GM18907 (cell line): ENCODE results near the gene GADL1.

Experiments
- ATAC-seq: cut with Tn5 transposase; IDR thresholded peaks from one replicate; pipeline ENCODE4 v1.9.1; 2021; ENCODE audit warnings: mild to moderate bottlenecking, moderate library complexity; ENCODE audit not compliant: unreplicated experiment

GADL1 gene

DNA sequence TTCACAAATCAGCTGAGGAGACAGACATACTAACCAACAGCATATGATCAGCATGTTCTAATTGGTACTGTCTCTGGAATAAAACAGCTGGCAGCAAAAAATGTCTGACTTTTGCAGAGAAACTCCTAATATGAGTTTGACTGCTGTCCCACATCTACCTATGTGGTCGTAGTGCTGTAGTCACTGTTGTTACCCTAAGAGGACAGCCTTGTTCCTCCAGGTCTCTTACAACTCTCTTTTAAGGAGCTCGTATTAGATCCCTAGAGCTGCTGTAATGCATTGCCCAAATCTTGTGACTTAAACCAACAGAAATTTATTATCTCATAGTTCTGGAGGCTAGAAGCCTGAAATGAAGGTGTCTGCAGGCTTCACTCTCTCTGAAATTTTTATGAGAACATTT, 195.9 kb downstream of the GADL1 start:
- no peak for ATAC-seq

DNA sequence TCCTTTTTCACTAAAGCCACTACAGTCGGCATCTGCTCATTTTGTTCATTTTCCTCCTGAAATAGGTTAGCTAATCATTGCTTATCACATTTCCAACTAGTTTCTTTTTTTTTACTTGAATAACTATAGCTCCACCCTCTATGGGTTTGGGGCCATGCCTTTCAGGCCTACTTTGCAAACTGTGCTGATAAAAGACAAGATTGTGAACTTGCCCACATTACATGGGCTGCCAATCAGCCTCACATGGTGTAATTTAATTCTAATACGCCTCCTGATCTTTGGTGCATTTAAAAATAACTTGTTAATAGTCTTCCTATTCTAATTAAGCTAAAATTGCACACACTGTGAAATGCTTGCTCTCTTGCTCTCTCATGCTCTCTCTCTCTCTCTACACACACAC, 197.6 kb downstream of the GADL1 start:
- ATAC-seq: no peak

DNA sequence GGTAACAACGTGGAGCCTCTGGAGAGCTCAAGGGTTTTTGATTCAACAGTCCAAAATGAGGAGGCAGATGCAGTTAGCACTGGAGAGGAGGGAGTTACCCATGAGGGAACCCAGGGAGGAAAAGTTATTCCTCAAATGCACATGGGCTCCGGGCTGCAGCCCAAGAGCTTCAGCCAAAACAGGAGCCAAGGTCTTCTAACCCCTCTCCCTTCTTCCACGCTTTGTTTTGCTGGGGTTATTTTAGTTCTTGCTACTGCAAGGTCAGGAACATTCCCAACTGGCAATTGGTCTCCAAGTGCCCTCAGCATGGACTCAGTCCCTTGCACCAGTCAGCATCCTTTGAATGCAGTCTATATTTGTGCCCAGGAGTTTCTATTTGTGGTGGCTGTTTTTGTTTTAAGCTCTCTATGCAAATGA, 198.1 kb downstream of the GADL1 start:
- ATAC-seq: no peak

DNA sequence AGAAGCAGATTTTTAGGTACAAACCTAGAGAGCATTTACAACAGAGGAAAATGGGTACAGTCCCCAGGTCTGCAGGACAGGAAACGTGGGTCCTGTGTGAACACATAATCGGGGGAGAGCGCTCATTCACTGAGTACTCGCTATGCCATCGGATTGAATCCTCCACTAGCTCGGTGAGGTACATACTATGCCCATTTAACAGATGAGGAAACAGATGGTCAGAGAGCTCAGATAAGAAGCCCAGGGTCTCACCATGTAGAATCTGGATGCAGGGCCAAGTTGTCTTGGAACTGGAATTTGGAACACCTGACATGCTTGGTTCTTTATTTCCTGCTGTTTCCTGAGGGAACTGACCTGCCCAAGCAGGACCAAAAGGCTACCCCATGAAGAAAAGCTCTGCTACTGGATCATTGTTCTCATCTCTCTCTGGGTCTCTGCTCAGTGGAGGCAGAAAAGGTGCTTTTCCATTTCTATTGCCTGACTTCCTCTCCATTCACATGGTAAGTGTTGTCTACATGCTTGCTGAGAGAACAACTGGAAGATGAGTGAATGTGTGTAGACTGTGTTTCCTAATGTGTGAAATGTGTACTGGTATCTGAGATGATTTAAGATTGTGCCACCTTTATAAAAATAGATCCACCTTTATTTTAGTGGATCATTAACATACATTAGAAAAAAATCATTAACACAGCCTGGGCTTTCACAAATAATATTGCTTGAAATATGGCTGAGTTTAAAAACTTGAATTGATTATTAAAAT, 199.0 kb downstream of the GADL1 start:
- ATAC-seq: no peak

DNA sequence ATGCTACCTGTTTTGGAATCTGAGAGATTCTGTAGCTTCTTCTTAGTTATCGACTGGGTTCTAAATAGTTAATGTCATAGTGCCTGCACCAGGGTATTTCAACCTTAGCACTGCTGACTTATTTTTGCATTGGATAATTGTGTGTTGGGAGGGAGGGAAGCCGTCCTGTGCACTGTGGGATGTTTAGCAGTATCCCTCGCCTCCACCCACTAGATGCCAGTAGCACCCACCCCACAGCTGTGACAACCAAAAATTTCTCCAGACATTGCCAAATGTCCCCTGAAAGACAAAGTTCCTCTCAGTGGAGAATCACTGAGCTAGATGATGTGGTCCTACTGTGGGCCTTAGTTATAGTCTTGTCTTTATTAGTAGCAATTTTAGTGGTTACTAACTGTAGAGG, 199.8 kb downstream of the GADL1 start:
- no peak for ATAC-seq

DNA sequence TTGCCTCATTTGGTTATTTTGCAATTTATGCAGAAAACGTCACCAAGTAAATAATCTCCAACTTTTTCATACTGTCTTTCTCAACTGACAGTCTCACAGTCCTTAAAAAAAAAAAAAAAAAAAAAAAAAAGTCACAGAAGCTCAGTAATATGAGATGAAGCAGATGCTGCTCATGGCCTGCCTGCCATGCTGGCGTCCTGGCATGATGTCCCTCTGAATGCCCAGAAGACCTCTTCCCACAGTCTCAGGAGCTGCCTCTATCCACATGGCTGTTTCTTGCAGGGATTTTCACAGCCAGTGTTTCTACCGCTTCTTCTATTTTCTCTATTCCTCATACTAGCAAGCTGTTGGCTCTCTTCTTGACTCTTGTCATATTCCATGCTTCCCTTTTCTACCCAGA, 200.3 kb downstream of the GADL1 start:
- ATAC-seq: no peak

DNA sequence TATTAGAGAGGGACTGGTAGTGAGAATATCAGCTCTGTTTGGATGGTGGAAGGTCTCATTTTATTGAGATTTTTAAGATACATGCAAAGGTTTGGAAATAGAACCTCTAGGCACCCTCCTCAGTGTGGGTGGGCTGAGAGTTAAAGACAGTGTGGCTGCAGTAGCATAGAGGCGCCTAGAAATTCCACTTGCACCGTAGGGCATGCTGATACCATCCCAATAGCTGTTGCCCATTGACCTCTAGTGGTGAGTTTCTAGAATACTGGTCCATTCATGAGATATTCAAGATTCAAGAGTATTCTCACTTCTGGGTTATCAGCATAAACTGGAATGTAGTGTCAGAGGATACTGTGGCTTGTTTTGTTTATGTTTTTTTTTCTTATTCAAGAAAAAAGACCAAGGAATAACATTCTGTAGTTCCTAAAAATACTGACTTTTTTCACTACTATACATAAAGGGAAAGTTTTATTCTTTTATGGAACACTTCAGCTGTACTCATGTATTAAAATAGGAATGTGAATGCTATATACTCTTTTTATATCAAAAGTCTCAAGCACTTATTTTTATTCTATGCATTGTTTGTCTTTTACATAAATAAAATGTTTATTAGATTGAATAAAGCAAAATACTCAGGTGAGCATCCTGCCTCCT, 200.9 kb downstream of the GADL1 start:
- ATAC-seq: peak; percentile 97

DNA sequence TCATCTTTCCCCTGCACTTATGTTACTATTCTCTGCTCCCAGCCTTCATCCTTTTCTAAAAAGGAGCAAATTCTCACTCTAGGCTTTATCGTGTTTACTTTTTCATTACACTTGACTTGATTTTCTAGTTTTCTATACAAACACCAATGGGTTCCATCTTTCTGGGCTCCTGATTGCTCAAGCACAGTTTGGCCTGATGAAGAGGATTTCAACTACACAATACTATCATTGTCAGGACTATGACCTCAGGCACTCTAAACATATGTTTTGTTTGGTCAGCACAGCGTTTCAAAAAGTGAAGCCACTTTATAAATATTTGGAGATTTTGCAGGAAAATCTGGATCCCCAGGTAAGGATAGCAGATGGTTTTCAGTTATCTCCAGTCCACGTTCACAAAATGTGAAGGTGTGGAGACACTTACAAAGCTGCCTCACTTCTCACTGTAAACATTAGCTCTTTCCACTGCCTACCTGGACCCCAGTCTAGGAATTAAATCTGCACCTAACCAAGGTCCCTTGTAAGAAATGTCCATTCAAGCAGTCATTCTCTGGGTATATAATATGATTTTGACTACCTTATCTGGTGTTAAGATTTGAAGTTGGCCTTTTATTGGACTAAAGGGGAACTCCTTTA, 201.8 kb downstream of the GADL1 start:
- no peak for ATAC-seq

DNA sequence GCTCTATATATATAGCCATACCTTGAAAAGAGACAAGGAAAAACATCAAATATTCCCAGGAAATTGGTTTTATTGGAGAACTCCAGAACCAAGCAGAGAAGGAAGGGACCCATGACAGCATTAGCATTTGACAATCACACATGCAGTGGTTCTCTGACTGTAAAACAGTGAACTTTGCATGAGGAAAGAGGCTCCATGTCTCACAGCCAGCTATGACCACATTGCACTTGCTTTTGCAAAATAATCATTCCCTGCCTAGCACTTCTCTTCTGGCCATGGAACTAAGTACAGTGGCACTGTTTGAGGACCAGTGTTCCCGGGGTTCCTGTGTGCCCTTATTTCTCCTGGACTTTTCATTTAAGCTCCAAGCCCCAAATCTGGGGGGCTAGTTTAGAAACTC, 202.5 kb downstream of the GADL1 start:
- ATAC-seq: no peak

DNA sequence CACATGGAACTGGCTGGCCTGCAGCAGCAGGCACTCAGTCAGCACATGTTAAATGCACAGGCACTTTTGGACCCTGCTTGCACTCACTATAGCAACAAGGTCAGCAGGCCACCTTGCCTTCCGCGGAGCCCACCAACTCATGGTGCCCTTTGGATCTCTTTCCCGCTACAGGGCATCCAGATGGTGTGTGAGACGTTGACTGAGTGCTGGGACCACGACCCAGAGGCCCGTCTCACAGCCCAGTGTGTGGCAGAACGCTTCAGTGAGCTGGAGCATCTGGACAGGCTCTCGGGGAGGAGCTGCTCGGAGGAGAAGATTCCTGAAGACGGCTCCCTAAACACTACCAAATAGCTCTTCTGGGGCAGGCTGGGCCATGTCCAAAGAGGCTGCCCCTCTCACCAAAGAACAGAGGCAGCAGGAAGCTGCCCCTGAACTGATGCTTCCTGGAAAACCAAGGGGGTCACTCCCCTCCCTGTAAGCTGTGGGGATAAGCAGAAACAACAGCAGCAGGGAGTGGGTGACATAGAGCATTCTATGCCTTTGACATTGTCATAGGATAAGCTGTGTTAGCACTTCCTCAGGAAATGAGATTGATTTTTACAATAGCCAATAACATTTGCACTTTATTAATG, 203.1 kb downstream of the GADL1 start:
- no peak for ATAC-seq

DNA sequence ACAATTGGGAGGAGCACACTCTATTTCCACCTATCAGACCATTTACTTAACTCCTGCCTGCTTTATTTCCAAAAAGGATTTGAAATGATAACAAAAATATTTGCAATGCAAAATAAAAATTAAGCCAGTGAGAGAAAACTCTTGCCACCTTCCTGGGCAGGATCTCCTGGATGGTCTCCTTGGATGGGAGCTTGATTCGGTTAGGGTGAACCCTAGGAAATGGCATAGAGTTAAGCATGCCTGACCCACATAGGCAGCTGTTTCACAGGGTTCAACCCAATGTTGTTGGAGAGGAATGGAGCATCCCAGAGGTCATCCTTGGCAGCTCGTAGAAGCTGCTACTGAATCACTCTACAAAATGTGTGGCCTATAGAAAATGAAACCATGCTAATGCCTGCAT, 204.3 kb downstream of the GADL1 start:
- no peak for ATAC-seq

DNA sequence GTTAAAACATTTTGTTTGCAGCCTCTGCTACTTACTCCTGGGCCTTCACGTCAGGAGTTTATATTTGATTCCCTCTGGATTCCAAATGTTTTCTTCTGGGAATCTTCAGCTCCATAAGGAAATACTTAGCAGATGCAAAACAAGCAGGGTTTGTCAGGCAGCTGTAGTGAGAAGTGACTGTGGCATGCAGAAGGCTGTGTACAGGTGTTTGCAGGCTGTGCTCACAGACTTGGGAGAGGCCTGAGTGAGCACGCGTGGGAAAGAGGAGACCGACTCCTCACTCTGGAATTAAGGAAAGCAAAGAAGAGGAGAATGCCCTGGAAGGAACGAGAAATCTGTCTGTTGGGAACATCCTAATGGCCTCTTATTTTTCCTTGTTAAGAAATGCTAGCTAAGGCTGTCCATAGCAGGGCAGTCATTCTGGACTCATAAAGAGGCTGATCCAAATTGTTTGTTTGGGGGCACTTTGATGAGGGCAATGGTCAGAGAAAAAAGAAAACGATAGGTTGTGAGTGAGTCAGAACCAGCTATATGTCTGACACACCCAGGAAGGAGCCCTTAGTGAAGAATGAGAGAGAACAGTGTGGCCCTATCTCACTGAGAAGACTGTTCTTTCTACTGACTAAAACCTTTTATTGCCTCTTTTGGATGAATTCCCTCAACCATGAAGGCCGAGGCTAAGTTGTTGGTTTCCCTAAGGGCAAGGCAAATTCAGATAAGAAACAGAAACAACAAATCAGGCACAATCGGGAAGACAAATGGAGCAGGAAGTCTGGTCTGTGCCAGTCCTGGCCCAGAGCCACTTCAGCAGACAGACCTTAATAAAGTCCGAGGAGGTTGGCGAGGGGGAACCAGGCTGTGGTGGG, 205.5 kb downstream of the GADL1 start:
- ATAC-seq: no peak

DNA sequence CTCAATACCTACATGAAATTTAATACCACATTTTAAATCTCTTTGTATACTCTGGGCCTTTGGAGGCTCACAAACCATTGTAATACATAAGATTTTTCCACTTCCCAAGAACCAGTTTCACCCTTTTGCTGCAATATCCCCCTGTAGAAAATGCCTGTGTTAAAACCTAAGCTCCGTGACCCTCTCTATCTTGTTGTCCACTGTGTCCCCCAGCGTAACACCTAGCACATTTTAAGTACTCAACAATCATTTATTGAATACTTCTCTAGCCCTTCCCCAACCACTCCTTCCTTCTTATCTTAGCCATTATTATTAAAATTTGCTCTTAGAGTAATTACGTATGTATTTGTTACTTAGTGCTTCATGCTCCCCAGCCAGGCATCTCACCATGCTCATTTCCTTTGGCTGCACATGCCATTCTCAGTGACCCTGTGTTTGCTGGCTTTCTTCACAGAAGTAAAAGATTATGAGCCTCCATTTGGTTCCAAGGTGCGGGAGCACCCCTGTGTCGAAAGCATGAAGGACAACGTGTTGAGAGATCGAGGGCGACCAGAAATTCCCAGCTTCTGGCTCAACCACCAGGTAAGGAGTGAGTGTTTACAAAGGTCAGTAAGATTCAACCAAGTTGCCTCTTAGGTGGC, 206.4 kb downstream of the GADL1 start:
- ATAC-seq: no peak

DNA sequence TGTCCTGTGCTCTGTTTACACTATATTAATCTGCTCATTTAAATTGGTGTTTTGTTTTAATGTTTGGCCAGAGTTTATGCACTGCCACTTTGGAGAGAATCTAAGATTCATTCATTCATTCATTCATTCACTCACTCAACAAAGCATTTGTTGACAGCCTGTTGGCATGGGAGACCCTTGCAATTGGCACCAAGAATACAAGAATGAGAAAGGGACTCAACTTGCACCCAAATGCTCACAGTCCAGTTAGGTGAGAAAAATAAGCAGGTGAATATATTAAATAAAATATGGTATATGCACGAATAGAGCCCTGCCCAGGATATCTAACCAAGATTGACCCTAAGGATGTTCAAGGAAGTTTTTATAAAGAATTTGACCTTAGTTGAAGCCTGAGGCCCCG, 207.7 kb downstream of the GADL1 start:
- no peak for ATAC-seq

DNA sequence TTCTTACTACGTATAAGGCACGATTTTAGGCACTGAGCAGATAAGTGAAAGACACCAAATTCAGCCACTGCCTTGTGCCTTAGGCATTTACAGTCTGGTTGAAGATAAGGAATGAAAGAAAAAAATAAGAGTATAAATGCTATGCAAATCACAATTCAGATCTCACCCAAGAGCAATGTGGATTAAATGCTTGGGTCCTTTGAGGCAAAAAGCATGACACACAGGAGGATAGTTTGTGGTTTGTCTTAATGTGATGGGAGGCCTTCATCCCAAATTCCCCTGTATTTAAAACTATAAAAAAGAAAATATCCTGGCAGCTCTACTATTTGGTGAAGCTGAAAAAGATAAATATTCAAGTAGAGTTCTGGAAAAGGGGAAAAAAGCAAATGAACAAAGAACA, 208.3 kb downstream of the GADL1 start:
- no peak for ATAC-seq

DNA sequence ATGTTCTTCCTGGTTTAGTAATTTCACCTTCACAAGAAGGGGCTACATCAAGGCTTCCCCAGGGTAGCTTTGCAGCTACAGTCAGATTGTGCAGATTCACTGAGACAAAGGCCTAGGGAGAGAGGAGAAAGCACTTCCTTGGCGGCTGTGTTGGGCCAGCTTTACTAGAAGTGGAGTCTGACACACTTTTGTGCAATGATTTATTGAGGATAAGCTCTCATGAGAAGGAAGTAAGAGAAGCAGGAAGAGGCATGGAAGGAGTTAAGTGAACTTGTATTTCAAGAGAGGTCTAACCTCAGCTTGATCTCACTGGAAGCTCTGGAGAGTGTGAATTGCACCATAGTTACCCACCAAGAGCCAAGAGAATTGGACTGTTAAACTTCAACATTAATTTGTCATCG, 209.2 kb downstream of the GADL1 start:
- no peak for ATAC-seq

DNA sequence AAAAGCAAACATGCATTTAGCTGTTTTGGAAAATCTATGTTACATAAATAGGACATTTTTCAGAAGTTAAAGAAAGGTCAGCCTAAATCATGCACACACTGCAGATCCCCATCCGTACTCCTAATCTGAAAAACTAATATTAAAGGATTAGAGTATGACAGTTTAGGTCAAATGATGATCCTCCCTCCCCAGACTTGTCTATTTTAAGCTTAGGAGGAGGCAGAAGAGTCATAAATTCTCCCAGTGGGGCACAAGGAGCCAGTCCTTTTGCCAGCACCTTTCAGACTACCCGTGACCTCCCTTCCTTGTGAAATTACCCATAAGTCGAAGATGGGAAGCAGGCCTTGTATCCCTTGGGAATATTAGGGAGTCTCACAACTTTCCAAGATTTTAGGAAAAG, 210.1 kb downstream of the GADL1 start:
- no peak for ATAC-seq

DNA sequence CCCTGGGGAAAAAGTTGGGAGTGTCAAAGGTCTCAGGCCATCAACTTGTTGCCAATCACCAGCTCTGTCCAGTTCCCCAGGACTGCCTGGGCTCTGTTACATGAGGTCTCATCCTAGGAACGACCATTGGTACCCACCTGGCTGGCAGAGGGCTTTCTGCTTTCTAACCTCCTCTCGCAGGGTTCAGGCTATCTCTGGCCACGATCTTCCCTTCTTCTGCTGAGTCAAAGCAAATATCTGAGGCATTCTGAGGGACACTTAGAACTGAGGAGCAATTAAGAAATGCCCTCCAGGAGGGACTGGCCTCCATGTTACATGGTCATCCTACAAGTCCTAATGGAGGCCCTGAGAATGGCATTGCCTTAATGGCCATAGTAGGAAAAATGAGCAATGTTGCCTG, 210.7 kb downstream of the GADL1 start:
- ATAC-seq: no peak

DNA sequence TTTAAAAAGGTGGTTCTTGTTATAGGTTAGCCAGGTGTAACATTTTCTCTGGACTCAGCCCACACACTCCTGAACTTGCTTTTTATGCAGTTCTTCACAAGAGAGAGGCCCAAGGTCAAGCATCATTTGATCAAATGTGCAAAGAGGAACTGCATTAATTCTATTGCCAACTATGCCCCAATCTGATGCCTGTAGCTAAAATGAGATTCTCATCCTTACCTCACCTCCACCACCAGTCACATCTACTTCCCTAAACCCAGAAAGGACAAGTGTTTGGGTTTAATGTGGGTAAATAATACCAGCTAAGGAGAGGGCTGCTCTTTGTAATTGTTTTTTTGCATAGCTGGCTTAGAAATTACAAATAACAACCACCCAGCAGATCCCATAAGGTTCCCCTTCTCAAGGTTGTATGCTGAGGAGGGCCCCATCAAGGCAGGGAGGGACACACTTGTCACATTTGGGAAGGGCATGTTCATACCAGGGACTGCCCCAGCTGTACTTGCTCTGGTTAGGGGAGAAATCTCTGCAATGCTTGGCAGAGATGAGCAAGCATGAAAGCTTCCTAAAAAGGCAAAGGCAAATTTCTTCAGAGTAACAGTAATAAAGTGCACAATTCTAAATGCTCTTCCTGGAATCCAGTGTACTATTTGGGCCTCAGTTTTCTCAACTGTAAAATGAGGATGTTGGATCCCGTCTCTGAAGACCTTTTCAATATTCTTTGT, 211.9 kb downstream of the GADL1 start:
- ATAC-seq: no peak
